ENCODE measurements around the gene EML2.

EML2 gene

DNA sequence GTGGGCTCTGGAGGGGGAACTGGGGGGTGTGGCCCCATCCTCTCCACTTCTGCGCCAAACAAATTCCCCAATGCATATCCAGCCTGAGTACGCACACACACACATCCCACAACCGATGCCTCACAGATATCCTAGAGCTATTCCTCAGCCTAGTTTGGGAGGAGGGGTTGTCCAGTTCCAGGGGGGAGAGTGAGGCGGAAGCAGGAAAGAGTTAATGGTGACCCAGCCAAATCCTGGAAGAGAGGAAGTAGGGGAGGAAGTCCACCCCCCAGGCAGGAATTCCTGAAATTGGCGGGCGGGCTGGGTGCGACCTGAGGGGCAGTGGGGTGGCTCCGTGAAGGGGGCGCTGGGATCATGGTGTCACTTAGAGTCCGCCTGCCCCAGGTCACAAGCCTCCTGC lies 38.1 kb downstream of the EML2 start:
- no peaks in the 10 kb centered on the region for H3K36me3 ChIP-seq (ENCODE audit: control insufficient read depth in 5 of 5, insufficient read depth in 5 of 5, low read length in 5 of 5)
- H3K4me3 ChIP-seq (ENCODE audit: low read depth in 1 of 5, low read length in 5 of 5): peak overlapping the region in 4 of 5 donors; percentile 75 to 83 (median 76)
- H3K9me3 ChIP-seq (ENCODE audit: control insufficient read depth in 5 of 5, low read length in 5 of 5): no peaks in the 10 kb centered on the region
- H3K4me1 ChIP-seq (ENCODE audit: control insufficient read depth in 5 of 5, insufficient read depth in 5 of 5, low read length in 5 of 5): peaks cover 0 to 58% (median 32%) of the 10 kb centered on the region in 5 donors
- peaks cover 14 to 49% (median 44%) of the 10 kb centered on the region in 5 donors for H3K27me3 ChIP-seq (ENCODE audit: control insufficient read depth in 5 of 5, insufficient read depth in 4 of 5, low read length in 5 of 5)
- H3K9ac ChIP-seq (ENCODE audit: low read length in 5 of 5): peak overlapping the region in 4 of 5 donors; percentile 57 to 91 (median 74)
- peak overlapping the region; percentile 82 for H3K27ac ChIP-seq (ENCODE audit: low read depth, low read length)

DNA sequence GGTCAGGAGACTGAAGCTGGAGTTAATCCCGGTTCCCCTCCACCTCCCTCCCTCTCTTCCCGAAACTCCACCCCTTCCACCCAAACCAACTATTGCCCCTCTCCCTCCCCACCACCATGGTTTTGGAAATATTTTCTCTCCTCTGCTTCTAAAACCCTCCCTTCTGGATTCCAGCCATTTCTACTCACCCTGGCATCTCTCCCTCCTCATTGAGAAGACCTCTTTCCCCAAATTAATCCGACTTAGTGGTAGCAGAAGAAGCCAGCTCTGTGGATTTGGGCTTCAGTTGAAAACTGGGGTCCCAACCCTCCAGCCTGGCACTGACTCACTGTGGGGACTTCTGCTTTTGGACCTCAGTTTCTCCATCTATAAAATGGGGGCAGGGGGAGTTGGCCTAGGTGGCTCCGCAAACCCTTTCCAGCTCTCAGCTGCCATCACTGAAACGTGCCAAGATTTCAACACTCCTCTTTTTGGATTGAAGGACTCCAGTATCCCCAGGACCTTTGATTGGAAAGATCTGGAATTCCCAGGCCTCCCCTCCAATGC lies 38.8 kb downstream of the EML2 start:
- Histone ChIP-seq H3K9me3 (ENCODE audit: control insufficient read depth in 5 of 5, low read length in 5 of 5) (no peaks in the 10 kb centered on the region), H3K27ac (ENCODE audit: low read depth, low read length) (peak overlapping the region; percentile 82), H3K36me3 (ENCODE audit: control insufficient read depth in 5 of 5, insufficient read depth in 5 of 5, low read length in 5 of 5) (no peaks in the 10 kb centered on the region), H3K27me3 (ENCODE audit: control insufficient read depth in 5 of 5, insufficient read depth in 4 of 5, low read length in 5 of 5) (peaks cover 14 to 54% (median 44%) of the 10 kb centered on the region in 5 donors), H3K4me3 (ENCODE audit: low read depth in 1 of 5, low read length in 5 of 5) (peak overlapping the region in 3 of 5 donors; percentile 75 to 83 (median 76)), H3K4me1 (ENCODE audit: control insufficient read depth in 5 of 5, insufficient read depth in 5 of 5, low read length in 5 of 5) (peaks cover 4 to 64% (median 32%) of the 10 kb centered on the region in 5 donors), H3K9ac (ENCODE audit: low read length in 5 of 5) (peak overlapping the region in 1 of 5 donors; percentile 91)

DNA sequence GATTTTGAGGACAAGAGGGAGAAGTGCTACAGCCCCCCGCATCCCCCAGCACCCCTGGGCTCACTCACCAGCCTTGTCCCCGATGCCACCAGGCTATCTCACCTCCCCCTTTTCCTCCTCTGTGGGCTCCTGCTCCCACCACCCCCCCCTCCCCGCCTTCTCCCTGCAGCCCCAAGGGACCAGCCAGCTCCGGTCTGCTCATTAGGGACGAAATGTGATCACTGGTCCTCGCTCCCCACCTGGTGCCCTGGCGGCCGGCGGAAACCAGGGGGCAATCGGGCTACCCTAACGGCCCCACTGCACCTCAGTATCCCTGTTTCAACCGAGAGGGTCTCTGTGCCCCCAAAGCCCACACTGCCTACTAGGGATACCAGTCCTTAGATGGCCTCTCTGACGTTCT lies 39.9 kb downstream of the EML2 start:
- peak overlapping the region; percentile 82 for H3K27ac ChIP-seq (ENCODE audit: low read depth, low read length)
- H3K4me3 ChIP-seq (ENCODE audit: low read depth in 1 of 5, low read length in 5 of 5): peak overlapping the region in 3 of 5 donors; percentile 47 to 76 (median 75)
- peaks cover 4 to 67% (median 32%) of the 10 kb centered on the region in 5 donors for H3K4me1 ChIP-seq (ENCODE audit: control insufficient read depth in 5 of 5, insufficient read depth in 5 of 5, low read length in 5 of 5)
- H3K9ac ChIP-seq (ENCODE audit: low read length in 5 of 5): peak overlapping the region in 2 of 5 donors; percentile 22 to 46
- H3K9me3 ChIP-seq (ENCODE audit: control insufficient read depth in 5 of 5, low read length in 5 of 5): no peaks in the 10 kb centered on the region
- peaks cover 14 to 55% (median 44%) of the 10 kb centered on the region in 5 donors for H3K27me3 ChIP-seq (ENCODE audit: control insufficient read depth in 5 of 5, insufficient read depth in 4 of 5, low read length in 5 of 5)
- no peaks in the 10 kb centered on the region for H3K36me3 ChIP-seq (ENCODE audit: control insufficient read depth in 5 of 5, insufficient read depth in 5 of 5, low read length in 5 of 5)

DNA sequence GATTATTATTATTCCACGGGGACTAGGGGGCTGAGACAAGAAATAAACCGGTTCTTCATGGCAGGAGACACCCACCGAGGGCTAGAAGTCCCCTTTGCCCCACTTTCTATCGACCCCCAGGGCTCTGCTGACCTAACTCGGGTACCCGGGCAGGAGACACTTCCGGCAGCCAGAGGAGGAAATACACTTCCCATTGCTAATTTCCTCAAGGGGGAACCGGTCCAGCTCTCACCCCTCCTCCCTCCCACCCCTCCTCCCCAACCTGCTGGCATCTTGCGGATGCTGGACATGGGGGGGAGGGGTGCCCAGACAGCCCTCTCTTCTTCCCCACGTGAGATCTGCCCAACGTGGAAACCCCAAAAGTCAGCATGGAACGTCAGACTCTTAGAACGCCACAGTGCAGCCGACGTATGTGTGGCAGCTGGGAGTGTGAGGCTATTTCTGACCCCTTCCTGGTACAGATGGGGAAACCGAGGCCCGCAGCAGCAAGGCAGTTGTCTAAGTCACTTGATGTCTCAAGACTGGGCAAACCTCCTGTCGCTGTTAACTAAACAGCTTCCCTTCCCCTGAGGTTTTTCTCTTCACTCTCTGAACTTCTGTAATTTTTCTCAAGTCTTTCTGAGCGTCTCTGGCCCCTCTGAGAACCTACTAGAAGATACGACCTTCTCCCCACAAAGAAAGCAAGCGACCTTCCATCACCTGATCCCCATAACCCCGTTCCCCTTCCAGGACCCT lies 40.8 kb downstream of the EML2 start:
- H3K27ac ChIP-seq (ENCODE audit: low read depth, low read length): peak overlapping the region; percentile 82

DNA sequence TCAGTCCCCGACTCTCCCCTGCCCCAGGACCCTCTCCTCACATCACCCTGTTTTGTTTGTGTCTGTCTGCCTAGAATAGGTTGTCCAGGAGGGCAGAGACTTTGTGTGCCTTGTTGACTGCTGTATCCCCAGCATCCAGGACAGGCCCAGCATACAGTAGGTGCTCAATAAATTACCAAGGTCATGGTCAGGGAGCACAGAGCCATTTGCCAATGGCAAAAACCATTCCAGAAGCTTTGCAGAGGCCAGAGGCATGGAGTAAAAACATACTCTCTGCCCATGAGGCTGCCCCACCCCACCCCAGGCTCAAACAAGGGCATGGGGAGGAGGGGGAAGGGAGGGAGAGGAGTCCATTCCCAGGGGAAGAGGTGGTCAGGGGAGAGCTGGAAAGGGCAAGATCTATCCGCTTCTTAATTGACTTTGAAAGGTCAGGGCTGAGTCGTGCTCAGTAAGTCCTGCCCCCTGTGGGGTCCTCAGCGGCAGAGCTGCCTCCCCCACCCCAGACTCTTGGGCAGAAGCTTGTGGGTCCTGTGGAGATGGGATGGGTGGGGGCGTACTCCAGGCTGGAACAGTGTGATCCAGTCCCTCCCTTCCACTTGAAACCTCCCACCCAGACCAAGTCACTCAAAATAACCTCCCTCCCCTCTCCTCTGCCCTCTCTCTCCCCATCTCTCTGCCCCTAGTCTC lies 41.6 kb downstream of the EML2 start:
- H3K36me3 ChIP-seq (ENCODE audit: control insufficient read depth in 5 of 5, insufficient read depth in 5 of 5, low read length in 5 of 5): no peaks in the 10 kb centered on the region
- H3K4me1 ChIP-seq (ENCODE audit: control insufficient read depth in 5 of 5, insufficient read depth in 5 of 5, low read length in 5 of 5): peaks cover 4 to 71% (median 32%) of the 10 kb centered on the region in 5 donors
- peaks cover 14 to 52% (median 42%) of the 10 kb centered on the region in 5 donors for H3K27me3 ChIP-seq (ENCODE audit: control insufficient read depth in 5 of 5, insufficient read depth in 4 of 5, low read length in 5 of 5)
- peak overlapping the region in 4 of 5 donors; percentile 40 to 57 (median 50) for H3K4me3 ChIP-seq (ENCODE audit: low read depth in 1 of 5, low read length in 5 of 5)
- peak overlapping the region; percentile 82 for H3K27ac ChIP-seq (ENCODE audit: low read depth, low read length)
- peak overlapping the region in 3 of 5 donors; percentile 47 to 63 (median 53) for H3K9ac ChIP-seq (ENCODE audit: low read length in 5 of 5)
- H3K9me3 ChIP-seq (ENCODE audit: control insufficient read depth in 5 of 5, low read length in 5 of 5): no peaks in the 10 kb centered on the region

More for the DNA sequence above, 40.8 kb downstream of the EML2 start:
- Histone ChIP-seq H3K27me3 (ENCODE audit: control insufficient read depth in 5 of 5, insufficient read depth in 4 of 5, low read length in 5 of 5) (peaks cover 14 to 55% (median 44%) of the 10 kb centered on the region in 5 donors), H3K9ac (ENCODE audit: low read length in 5 of 5) (peak overlapping the region in 3 of 5 donors; percentile 47 to 63 (median 53)), H3K36me3 (ENCODE audit: control insufficient read depth in 5 of 5, insufficient read depth in 5 of 5, low read length in 5 of 5) (no peaks in the 10 kb centered on the region), H3K4me3 (ENCODE audit: low read depth in 1 of 5, low read length in 5 of 5) (peak overlapping the region in 4 of 5 donors; percentile 47 to 76 (median 56)), H3K4me1 (ENCODE audit: control insufficient read depth in 5 of 5, insufficient read depth in 5 of 5, low read length in 5 of 5) (peaks cover 4 to 67% (median 32%) of the 10 kb centered on the region in 5 donors), H3K9me3 (ENCODE audit: control insufficient read depth in 5 of 5, low read length in 5 of 5) (no peaks in the 10 kb centered on the region)

DNA sequence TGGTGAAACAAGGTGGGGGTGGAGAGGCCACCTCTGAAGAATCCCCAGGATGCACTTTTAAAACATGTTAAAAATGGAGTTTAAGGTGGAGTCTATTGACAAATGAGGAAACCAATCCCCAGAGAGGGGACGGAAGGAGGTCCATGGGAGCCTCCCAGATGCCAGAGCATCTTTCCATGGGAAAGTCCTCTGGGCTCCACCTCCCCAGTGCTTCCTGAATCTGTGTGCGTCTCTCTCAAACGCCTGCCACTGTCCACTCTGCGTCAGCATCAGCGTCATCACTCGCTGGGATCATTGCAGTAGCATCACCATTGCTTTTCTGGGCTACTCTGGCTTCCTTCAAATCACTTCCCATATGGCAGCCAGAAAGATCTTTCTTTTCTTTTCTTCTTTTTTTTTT lies 43.4 kb downstream of the EML2 start:
- Histone ChIP-seq H3K36me3 (ENCODE audit: control insufficient read depth in 5 of 5, insufficient read depth in 5 of 5, low read length in 5 of 5) (peaks cover 0 to 9% (median 8%) of the 10 kb centered on the region in 5 donors), H3K9me3 (ENCODE audit: control insufficient read depth in 5 of 5, low read length in 5 of 5) (no peaks in the 10 kb centered on the region), H3K4me1 (ENCODE audit: control insufficient read depth in 5 of 5, insufficient read depth in 5 of 5, low read length in 5 of 5) (peaks cover 4 to 70% (median 34%) of the 10 kb centered on the region in 5 donors), H3K4me3 (ENCODE audit: low read depth in 1 of 5, low read length in 5 of 5) (no peak overlapping the region), H3K27me3 (ENCODE audit: control insufficient read depth in 5 of 5, insufficient read depth in 4 of 5, low read length in 5 of 5) (peaks cover 8 to 47% (median 40%) of the 10 kb centered on the region in 5 donors), H3K27ac (ENCODE audit: low read depth, low read length) (no peak overlapping the region), H3K9ac (ENCODE audit: low read length in 5 of 5) (peak overlapping the region in 1 of 5 donors; percentile 63)

DNA sequence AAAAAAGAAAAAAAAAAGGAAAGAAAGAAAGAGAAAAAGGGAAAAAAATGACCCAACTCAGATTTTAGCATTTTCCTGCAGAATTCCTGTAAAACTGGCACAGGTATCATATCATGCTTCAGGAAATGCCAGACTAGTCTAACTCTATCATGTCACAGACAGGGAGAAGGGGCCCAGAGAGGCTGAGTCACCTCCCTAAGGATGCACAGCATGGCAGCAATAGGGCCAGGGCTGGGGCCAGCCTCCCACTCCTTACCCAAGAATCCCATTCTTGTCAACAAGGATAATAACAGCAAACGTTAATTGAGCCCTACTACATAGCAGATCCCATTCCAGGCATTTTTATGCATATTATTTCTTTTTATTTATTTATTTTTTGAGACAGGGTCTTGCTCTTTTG lies 45.7 kb downstream of the EML2 start:
- H3K4me1 ChIP-seq (ENCODE audit: control insufficient read depth in 5 of 5, insufficient read depth in 5 of 5, low read length in 5 of 5): peaks cover 4 to 48% (median 16%) of the 10 kb centered on the region in 5 donors
- H3K36me3 ChIP-seq (ENCODE audit: control insufficient read depth in 5 of 5, insufficient read depth in 5 of 5, low read length in 5 of 5): peaks cover 0 to 17% (median 13%) of the 10 kb centered on the region in 5 donors
- H3K9me3 ChIP-seq (ENCODE audit: control insufficient read depth in 5 of 5, low read length in 5 of 5): no peaks in the 10 kb centered on the region
- no peak overlapping the region for H3K4me3 ChIP-seq (ENCODE audit: low read depth in 1 of 5, low read length in 5 of 5)
- peaks cover 13 to 37% (median 30%) of the 10 kb centered on the region in 5 donors for H3K27me3 ChIP-seq (ENCODE audit: control insufficient read depth in 5 of 5, insufficient read depth in 4 of 5, low read length in 5 of 5)
- H3K9ac ChIP-seq (ENCODE audit: low read length in 5 of 5): no peak overlapping the region
- no peak overlapping the region for H3K27ac ChIP-seq (ENCODE audit: low read depth, low read length)

DNA sequence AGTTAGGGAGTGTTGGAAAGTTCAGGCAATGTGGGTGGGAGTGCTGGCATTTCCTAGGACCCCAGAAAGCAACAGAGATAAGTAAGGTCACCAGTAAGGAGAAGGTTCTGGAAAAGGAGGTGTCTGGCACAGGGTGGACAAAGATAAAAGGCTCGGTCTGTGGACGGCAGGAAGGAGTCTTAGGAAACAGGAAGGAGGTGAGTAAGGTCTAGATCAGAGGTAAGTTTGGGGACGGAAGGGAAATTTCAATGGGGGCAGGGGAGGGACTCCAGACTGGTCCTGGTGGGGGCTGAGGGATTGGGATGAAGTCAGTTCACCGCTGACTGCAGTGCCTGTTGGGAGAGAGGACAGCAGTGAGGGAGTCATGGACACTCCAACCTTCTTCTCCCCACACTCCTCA lies 46.8 kb downstream of the EML2 start:
- H3K27me3 ChIP-seq (ENCODE audit: control insufficient read depth in 5 of 5, insufficient read depth in 4 of 5, low read length in 5 of 5): peaks cover 13 to 25% (median 18%) of the 10 kb centered on the region in 5 donors

DNA sequence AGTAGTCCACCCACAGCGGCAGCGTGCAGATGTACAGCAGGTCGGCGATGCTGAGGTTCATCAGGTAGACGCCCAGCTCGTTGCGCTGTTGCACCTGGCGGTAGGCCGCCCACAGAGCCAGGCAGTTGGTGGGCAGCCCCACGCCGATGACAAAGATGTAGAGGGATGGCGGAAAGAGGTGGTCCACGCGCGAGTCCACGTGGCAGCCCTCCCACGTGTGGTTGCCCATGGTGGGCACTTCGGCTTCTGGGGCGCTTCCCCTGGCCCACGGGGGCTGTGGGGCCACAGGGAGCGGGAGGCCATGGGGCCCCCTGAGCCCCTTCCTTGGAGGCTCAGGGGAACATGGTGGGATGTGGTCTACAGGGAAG lies 47.6 kb downstream of the EML2 start:
- H3K4me3 ChIP-seq (ENCODE audit: low read depth in 1 of 5, low read length in 5 of 5): no peak overlapping the region
- H3K27me3 ChIP-seq (ENCODE audit: control insufficient read depth in 5 of 5, insufficient read depth in 4 of 5, low read length in 5 of 5): peaks cover 13 to 22% (median 17%) of the 10 kb centered on the region in 5 donors
- H3K4me1 ChIP-seq (ENCODE audit: control insufficient read depth in 5 of 5, insufficient read depth in 5 of 5, low read length in 5 of 5): peaks cover 0 to 30% (median 5%) of the 10 kb centered on the region in 5 donors
- H3K9ac ChIP-seq (ENCODE audit: low read length in 5 of 5): no peak overlapping the region
- peaks cover 0 to 19% (median 13%) of the 10 kb centered on the region in 5 donors for H3K36me3 ChIP-seq (ENCODE audit: control insufficient read depth in 5 of 5, insufficient read depth in 5 of 5, low read length in 5 of 5)
- H3K9me3 ChIP-seq (ENCODE audit: control insufficient read depth in 5 of 5, low read length in 5 of 5): no peaks in the 10 kb centered on the region
- H3K27ac ChIP-seq (ENCODE audit: low read depth, low read length): peak overlapping the region; percentile 80

More for the DNA sequence above, 46.8 kb downstream of the EML2 start:
- Histone ChIP-seq H3K27ac (ENCODE audit: low read depth, low read length) (peak overlapping the region; percentile 80), H3K9me3 (ENCODE audit: control insufficient read depth in 5 of 5, low read length in 5 of 5) (no peaks in the 10 kb centered on the region), H3K36me3 (ENCODE audit: control insufficient read depth in 5 of 5, insufficient read depth in 5 of 5, low read length in 5 of 5) (peaks cover 0 to 19% (median 13%) of the 10 kb centered on the region in 5 donors), H3K9ac (ENCODE audit: low read length in 5 of 5) (no peak overlapping the region), H3K4me1 (ENCODE audit: control insufficient read depth in 5 of 5, insufficient read depth in 5 of 5, low read length in 5 of 5) (peaks cover 0 to 37% (median 5%) of the 10 kb centered on the region in 5 donors), H3K4me3 (ENCODE audit: low read depth in 1 of 5, low read length in 5 of 5) (no peak overlapping the region)
